ENCODE data around the gene SUMO2. TPM values are rescaled to one million over a fixed set of nuclear protein-coding genes. Genes with fewer than 3 reads are reported as not detected.

The SUMO2 gene
- total and polyA plus RNA-seq, 9 of the 15 experiments (the other 6 are each of a cell fraction or from before 2014, with no cell fraction given), result 157 to 733 (median 419) TPM

DNA sequence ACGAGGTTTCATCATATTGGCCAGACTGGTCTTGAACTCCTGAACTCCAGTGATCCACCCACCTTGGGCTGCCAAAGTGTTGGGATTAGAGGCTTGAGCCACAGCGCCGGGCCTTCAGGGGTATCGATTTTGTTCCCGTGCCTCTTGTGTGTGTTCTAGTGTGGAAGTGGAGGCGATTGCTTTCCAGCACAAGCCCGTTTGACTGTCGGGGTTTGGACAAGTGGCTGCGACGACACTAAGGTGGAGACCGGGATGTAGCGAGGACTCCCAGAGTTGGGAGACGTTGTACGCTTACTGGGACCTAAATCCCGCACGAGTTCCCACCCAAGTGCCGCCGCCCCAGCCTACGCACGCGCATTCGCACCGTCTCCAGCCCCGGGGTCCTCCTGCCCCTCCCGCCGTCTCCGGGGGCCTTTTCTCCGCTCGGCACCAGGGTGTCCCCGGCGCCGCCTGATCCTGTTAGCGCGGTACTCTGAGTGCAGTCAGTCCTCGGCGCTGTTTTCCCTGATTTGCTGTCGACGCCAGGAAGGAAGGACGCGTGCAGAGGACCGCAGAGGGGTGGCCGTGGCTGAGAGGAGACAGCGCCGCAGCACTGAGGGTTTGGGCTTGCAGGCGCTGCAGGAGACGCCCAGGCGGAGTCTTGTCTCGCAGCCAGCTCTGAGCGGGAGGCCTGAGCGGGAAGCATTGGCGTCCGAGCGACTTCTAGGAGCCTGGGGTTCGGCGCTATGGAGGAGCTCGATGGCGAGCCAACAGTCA is 22.5 kb upstream of the SUMO2 start, which contains the start of gene NUP85:
Gene NUP85 (plus strand): TSS at position 643 of the 756 bp plus-strand sequence. CDS start 83 bp downstream, at position 726.
- ATAC-seq, result peak; percentile 87
- peak within 1 kb of the TSS; percentile 96 for H3K4me2 ChIP-seq (ENCODE audit: insufficient read depth, low read length)
- peaks cover 21% of the 10 kb centered on the region for H3K36me3 ChIP-seq (ENCODE audit: control insufficient read depth, insufficient read depth, low read length)
- BruUV-seq (replicated peaks), result no TSS peak
- peaks cover 56% of the 10 kb centered on the region for H3K79me2 ChIP-seq (ENCODE audit: control insufficient read depth, insufficient read depth, low read length)
- peaks cover 0 to 12% of the 10 kb centered on the region in 2 experiments; a peak in 3 of 5 replicates for H3K4me1 ChIP-seq (replicated peaks in 1 of 2; ENCODE audit: control insufficient read depth in 2 of 2, insufficient read depth in 2 of 2, low read length in 2 of 2)
- intact Hi-C loops (cut with micrococcal nuclease) (no loop called here), in situ Hi-C loops (cut with MboI) (no loop called here)
- no peaks in the 10 kb centered on the region for H3K9me1 ChIP-seq (ENCODE audit: control insufficient read depth, insufficient read depth, low read length)
- peak; percentile 96 to 100 (median 98) for DNase-seq (ENCODE audit: extremely low read depth in 1 of 4, low spot score in 3 of 4)
- ChIA-PET CTCF (ENCODE audit: low intra/inter-chr PET ratio) (interaction anchor here (0.6 to 1.1 kb wide), 3 partner anchors 10 to 34 kb away, joined by 3 read pairs; no protein-coding TSS in a partner anchor), POLR2A (interaction anchor here (0.6 to 3.2 kb wide), 29 partner anchors 8 to 575 kb away, joined by 3 to 30 read pairs (median 4); partner anchors contain the start of genes FDXR, JPT1, MIF4GD and SLC25A19)
- H3K9me3 ChIP-seq (replicated peaks; ENCODE audit: control insufficient read depth, insufficient read depth, low read depth, low read length), result no peaks in the 10 kb centered on the region
- peak within 1 kb of the TSS; percentile 97 to 99 for H3K9ac ChIP-seq (ENCODE audit: insufficient read depth in 1 of 2, low read depth in 2 of 2, low read length in 2 of 2)
- peak within 1 kb of the TSS; percentile 100 for H2AFZ ChIP-seq (ENCODE audit: low read depth, low read length)
- FAIRE-seq, result peak; percentile 79
- WGBS (ENCODE audit: insufficient coverage, low coverage, missing lambda C conversion rate), result under 1% methylated on average over 52 of the region's 57 CpGs
- H3K27ac ChIP-seq (ENCODE audit: extremely low read depth, low read depth, low read length), result peak within 1 kb of the TSS; percentile 99
- H3K4me3 ChIP-seq, result peak within 1 kb of the TSS; percentile 67
- no peaks in the 10 kb centered on the region for H4K20me1 ChIP-seq (replicated peaks; ENCODE audit: control insufficient read depth, insufficient read depth, low read length)
- H3K27me3 ChIP-seq (ENCODE audit: control insufficient read depth in 2 of 2, insufficient read depth in 2 of 2, low read length in 2 of 2), result no peaks in the 10 kb centered on the region
- TF ChIP-seq MBD2 (IDR thresholded peaks at IDR 0.05; ENCODE audit: borderline replicate concordance, low read depth) (peak; percentile 29), KLF13 (tag; IDR thresholded peaks at IDR 0.05; ENCODE audit: borderline replicate concordance, low read depth) (no peak), CEBPZ (IDR thresholded peaks at IDR 0.05; ENCODE audit: borderline replicate concordance, low read depth, low read length) (no peak), KLF16 (IDR thresholded peaks at IDR 0.05) (no peak), ZNF12 (CRISPR knock-in tag; IDR thresholded peaks at IDR 0.05) (no peak), ZNF165 (CRISPR knock-in tag; IDR thresholded peaks at IDR 0.05; ENCODE audit: borderline replicate concordance) (no peak), HCFC1 (IDR thresholded peaks at IDR 0.05; ENCODE audit: low read depth, low read length) (peak; percentile 58), PHB (CRISPR knock-in tag; IDR thresholded peaks at IDR 0.05) (no peak), NRF1 (conservative IDR thresholded peaks at IDR 0.05 in 1 of 2, IDR thresholded peaks at IDR 0.05 in 1 of 2) (peak; percentile 95 to 96), TARDBP (IDR thresholded peaks at IDR 0.05) (peak; percentile 78; the same call in 1 of the 2 replicates), MYC (IDR thresholded peaks at IDR 0.05; ENCODE audit: low read depth, low read length) (peak; percentile 34), MYC (CRISPR knock-in tag; IDR thresholded peaks at IDR 0.05; ENCODE audit: borderline replicate concordance, low read depth) (peak; percentile 81)
- TF ChIP-seq, protein P1, sequence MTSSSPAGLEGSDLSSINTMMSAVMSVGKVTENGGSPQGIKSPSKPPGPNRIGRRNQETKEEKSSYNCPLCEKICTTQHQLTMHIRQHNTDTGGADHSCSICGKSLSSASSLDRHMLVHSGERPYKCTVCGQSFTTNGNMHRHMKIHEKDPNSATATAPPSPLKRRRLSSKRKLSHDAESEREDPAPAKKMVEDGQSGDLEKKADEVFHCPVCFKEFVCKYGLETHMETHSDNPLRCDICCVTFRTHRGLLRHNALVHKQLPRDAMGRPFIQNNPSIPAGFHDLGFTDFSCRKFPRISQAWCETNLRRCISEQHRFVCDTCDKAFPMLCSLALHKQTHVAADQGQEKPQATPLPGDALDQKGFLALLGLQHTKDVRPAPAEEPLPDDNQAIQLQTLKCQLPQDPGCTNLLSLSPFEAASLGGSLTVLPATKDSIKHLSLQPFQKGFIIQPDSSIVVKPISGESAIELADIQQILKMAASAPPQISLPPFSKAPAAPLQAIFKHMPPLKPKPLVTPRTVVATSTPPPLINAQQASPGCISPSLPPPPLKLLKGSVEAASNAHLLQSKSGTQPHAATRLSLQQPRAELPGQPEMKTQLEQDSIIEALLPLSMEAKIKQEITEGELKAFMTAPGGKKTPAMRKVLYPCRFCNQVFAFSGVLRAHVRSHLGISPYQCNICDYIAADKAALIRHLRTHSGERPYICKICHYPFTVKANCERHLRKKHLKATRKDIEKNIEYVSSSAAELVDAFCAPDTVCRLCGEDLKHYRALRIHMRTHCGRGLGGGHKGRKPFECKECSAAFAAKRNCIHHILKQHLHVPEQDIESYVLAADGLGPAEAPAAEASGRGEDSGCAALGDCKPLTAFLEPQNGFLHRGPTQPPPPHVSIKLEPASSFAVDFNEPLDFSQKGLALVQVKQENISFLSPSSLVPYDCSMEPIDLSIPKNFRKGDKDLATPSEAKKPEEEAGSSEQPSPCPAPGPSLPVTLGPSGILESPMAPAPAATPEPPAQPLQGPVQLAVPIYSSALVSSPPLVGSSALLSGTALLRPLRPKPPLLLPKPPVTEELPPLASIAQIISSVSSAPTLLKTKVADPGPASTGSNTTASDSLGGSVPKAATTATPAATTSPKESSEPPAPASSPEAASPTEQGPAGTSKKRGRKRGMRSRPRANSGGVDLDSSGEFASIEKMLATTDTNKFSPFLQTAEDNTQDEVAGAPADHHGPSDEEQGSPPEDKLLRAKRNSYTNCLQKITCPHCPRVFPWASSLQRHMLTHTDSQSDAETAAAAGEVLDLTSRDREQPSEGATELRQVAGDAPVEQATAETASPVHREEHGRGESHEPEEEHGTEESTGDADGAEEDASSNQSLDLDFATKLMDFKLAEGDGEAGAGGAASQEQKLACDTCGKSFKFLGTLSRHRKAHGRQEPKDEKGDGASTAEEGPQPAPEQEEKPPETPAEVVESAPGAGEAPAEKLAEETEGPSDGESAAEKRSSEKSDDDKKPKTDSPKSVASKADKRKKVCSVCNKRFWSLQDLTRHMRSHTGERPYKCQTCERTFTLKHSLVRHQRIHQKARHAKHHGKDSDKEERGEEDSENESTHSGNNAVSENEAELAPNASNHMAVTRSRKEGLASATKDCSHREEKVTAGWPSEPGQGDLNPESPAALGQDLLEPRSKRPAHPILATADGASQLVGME (CRISPR knock-in tag; IDR thresholded peaks at IDR 0.05), result no peak

All from K562 (cell line).